GM21737 (cell line): Measurements from ENCODE around the gene ARMC7.
"Not testable (repeated sequence)": the region's sequence is repeated elsewhere in the genome, so short reads cannot be mapped to it uniquely, and the experiment has no call there.

Source experiments
- ATAC-seq: cut with Tn5 transposase; IDR thresholded peaks from one replicate; pipeline ENCODE4 v1.9.1; 2021; ENCODE audit warnings: mild to moderate bottlenecking, moderate library complexity; ENCODE audit not compliant: unreplicated experiment

ARMC7 gene

GRCh38 chr17:75127936-75128335 is 18.2 kb downstream of the ARMC7 start:
- not testable (repeated sequence) for ATAC-seq

DNA sequence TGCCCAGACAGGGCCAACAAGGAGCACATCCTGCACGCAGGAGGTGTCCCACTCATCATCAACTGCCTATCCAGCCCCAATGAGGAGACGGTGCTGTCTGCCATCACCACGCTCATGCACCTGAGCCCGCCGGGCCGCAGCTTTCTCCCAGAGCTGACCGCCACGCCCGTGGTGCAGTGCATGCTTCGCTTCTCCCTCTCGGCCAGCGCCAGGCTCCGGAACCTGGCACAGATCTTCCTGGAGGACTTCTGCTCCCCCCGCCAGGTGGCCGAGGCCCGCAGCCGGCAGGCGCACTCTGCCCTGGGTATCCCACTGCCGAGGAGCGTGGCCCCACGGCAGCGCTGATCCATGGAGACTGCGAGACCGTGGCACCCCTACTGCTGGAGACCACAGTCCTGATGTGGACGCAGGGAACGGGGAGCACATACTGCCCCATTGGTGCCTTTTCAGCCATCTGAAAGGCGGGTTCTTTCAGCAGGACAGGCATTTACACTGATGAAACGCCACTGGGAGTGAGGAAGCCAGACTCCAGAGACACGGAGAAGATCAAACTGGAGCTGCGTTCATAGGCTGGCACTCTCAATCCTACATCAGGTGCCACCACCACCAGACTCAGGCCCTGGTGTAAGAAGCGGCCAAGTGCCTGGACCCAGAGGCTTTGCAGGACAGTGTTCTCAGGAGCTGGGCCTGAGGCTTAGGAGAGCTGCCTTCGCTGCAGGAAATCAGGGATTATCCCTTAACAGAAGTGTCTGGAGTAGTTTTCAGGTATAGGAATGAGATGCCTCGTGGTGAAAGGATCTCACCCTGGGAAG is 19.1 kb downstream of the ARMC7 start:
- ATAC-seq, result no peak

DNA sequence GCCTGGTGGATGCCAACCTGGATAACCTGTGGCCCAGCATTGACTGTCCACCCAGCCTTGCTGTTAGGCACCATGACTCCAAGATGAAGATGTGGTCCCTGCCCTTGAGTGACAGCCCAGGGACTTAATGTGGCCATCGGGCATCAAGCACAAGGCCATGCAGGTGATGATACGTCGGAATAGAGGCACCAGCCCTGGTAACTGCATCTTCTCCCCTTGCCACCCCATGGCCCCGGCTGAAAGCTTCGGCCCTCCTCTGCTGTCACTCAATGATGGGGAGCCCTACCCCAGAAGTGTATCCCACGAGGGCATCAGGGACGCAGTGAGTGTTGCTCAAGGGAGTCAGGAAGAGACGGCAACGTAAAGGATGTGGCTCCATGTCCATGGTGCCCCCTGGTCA is 19.8 kb downstream of the ARMC7 start:
- no peak for ATAC-seq

DNA sequence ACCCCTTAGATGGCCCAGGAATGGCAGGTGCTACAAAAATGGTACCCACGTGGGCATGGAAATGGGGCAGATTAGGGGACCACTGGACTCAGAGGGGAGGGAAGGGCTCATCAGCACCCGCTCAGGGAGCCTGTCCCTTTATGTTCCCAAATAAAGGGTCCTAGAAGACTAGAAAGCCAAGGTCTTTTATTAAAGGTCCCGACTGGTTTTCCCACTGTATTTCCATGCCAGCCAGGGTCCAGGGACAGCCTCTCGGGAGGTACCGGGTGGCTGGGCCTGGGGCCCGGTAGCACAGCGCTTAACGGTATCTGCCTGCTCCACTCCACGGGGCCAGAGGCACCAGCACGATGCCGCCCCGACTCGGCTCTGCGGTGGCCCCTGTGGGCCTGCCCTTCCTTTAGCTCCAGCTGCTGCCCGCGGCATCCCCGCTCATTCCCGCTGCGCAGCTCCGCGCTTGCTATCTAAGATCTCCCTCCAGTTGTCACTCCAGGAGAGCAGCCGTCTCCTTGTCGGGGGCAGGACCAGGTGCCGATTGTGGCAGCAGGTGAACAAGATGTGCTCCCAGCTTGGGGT is 20.4 kb downstream of the ARMC7 start:
- ATAC-seq, result no peak

GRCh38 chr17:75130632-75131277 is 21.0 kb downstream of the ARMC7 start:
- ATAC-seq, result no peak

DNA sequence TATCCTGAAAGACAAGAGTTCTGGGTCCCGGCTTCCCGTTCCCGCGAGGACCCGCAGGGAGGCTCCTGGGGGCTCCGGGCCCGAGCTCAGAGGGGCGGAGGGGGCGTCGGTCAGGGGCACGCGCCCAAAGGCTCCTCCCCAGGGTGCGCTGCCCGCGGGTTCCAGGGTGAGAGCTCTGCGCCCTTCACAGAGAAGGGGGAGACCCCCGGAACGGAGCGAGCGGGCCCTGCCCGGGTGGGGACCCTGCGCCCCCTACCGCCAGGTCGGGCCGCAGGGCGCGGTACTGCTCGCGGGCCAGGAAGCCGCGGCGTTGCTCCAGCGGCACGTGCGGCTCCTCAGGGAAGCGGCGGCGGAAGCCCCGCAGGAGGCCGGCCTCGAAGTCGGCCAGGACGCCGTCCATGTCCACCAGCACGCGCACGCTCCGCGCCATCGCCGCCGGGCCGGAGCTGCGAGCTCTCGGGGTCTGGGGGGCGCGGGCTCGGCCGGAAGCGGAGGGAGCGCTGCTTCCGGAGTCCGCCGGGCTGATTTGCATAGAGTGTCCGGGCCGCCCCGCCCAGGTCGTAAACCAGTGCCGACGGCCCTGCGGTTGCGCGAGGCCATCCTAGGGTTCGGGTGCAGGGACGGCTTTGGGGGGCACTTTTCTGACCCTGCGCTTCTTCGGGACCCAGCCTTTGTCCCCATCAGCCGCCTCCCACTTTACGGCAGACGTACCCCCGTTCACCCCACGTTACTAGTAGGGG is 21.7 kb downstream of the ARMC7 start, which contains the start of gene NT5C:
Gene NT5C (minus strand): TSS at position 465 of the 740 bp plus-strand sequence. CDS start 35 bp downstream, at position 430.
- ATAC-seq, result peak; percentile 77

DNA sequence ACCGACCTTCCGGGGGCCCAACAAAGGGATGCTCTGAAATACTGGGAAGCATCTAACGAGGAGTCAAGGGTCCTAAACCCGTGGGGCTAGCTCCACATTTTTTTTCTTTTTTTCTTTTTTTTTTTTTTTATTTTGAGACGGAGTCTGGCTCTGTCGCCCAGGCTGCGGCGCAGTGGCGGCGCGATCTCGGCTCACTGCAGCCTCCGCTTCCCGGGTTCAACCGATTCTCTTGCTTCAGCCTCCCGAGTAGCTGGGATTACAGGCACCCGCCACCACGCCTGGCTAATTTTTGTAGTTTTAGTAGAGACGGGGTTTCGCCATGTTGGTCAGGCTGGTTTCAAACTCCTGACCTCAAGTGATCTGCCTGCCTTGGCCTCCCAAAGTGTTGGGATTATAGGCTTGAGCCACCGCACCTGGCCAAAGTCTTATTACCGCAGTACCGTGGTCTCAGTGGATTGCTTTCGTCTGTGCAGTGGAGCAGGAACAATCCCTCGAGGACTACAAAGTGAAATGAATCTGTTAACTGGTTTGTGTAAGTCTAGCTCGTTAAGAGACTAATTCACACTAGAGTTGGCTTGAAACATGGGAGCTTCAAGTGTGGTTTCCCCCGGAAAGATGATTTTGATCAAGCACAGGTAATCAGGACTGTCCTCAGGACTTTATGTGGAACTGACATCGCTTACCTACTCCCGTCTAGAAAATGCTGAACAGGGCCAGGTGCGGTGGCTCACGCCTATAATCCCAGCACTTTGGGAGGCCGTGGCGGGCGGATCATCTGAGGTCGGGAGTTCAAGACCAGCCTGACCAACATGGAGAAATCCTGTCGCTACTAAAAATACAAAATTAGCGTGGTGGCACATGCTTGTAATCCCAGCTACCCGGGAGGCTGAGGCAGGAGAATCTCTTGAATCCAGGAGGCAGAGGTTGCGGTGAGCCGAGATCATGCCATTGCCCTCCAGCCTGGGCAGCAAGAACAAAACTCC is 22.5 kb downstream of the ARMC7 start:
- not testable (repeated sequence) for ATAC-seq

DNA sequence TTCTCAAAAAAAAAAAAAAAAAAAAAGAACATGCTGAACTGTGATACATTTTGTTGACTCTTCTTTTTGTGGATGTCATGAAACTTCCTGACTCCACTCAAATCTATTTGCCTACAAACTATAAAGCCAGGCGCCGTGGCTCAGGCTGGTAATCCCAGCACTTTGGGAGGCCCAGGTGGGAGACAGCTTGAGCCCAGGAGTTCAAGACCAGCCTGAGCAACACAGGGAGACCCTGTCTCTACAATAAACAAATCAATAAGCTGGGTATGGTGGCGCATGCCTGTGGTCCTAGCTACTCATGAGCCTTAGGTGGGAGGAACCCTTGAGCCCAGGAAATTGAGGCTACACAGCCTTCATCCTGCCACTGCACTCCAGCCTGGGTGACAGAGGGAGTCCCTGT is 23.2 kb downstream of the ARMC7 start:
- no peak for ATAC-seq

DNA sequence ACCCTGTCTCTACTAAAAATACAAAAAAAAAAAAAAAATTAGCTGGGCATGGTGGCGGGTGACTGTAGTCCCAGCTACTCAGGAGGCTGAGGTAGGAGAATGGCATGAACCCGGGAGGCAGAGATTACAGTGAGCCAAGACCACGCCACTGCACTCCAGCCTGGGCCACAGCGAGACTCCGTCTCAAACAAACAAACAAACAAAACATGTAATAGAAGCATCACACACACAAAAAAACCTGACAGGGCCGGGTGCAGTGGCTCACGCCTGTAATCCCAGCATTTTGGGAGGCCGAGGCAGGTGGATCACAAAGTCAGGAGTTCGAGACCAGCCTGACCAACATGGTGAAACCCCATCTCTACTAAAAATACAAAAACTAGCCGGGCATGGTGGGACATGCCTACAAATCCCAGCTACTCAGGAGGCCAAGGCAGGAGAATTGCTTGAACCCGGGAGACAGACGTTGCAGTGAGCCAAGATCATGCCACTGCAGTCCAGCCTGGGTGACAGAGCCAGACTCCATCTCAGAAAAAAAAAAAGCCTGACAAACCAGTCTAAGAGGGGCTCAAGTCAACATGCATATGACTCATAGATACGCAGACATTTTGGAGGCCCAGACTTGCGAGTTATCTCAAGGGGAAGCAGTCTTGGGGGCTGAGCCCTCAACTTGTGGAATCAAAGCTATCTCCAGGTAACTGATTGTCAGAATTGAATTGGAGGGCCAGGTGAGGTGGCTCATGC is 24.0 kb downstream of the ARMC7 start:
- ATAC-seq, result not testable (repeated sequence)

DNA sequence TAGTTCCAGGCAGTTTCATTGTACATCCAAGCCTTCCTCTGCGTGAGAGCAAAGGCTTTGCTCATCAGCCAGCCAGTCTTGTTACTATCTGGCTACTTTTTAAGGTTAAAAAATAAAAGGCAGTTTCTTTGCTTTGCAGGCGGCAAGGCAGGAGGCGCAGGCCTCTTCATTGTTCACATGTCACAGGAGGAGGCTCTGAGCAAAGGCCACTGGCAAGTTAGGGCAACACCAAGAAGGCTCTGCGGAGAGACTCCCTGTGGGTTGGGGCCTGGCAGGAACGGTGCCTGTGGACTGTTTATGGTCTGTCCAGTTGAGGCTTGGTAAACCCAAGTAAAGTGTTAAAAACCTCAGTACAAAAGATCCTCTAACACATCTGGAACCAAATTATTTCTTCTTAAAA is 25.7 kb downstream of the ARMC7 start:
- no peak for ATAC-seq

DNA sequence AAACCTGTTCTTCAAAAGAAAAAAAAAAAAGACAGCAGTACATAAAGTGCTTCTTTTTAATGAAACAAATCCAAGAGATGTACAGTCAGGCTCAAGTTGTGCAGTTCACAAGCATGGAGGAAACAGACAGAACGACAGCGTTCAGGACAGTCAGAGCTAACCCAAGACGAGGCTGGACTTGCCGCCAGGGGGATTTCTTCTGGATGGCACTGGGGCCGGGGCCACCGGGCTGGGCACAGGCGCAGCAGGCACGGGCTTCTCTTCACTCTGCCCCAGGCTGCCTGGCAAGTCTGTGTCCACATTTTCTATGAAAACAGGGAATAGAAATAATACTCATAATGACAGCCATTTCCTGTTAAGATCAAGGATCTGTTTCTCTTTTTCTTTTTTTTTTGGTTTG is 26.2 kb downstream of the ARMC7 start:
- no peak for ATAC-seq

DNA sequence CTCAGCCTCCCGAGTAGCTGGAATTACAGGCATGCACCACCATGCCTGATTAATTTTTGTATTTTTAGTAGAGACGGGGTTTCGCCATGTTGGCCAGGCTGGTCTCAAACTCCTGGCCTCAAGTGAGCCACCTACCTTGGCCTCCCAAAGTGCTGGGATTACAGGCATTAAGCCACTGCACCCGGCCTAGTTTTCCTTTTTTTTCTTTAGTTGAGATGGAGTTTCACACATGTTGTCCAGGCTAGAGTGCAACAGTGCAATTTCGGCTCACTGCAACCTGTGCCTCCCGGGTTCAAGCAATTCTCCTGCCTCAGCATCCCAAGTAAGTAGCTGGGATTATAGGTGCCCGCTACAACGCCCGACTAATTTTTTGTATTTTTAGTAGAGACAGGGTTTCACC is 28.0 kb downstream of the ARMC7 start:
- not testable (repeated sequence) for ATAC-seq

- no peak for ATAC-seq
Observed at GRCh38 chr17:75138519-75138918, 28.8 kb downstream of the ARMC7 start.

- no peak for ATAC-seq
Observed at GRCh38 chr17:75142236-75142971, 32.6 kb downstream of the ARMC7 start.

GRCh38 chr17:75144816-75145512 is 35.2 kb downstream of the ARMC7 start:
- ATAC-seq, result no peak

DNA sequence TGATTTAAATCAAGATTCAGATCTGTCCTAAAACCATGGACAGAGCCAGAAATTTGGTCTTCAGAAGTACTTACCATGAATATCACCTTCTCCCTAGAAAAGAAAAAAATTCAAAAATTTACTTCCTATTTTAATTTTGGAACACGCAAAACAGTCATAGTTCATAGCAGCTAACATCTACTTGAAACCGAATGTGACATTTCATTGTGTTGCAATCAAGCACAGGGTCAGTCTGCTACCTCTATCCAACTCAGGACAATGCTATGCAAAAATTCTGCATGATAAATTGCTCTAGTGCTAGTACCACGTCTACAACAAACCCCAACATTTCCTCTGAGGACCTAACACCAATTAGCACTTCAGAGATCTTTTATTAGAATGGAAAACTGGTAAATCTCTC is 36.8 kb downstream of the ARMC7 start:
- ATAC-seq, result no peak

- ATAC-seq, result no peak
Observed at GRCh38 chr17:75147878-75148546, 38.2 kb downstream of the ARMC7 start.

DNA sequence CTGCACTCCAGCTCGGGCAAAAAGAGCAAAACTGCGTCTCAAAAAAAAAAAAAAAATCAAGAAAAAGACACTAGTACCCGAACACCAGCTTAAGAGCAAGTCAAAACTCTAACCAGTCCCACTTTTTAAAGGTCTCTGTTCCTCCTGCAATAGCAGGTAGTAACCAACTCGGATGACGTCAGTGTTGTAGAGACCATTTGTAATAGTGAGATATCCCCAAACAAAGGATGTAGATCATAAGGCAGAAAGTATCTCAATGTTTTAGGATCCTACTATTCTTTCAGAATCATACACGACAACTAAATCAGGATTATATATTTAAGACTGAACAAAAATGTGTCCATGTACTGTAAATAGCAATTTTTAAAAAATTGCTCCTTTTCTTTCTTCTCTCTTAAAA is 42.2 kb downstream of the ARMC7 start:
- no peak for ATAC-seq
